ENCODE data around the gene SLC27A5.

- TF ChIP-seq, protein P1, sequence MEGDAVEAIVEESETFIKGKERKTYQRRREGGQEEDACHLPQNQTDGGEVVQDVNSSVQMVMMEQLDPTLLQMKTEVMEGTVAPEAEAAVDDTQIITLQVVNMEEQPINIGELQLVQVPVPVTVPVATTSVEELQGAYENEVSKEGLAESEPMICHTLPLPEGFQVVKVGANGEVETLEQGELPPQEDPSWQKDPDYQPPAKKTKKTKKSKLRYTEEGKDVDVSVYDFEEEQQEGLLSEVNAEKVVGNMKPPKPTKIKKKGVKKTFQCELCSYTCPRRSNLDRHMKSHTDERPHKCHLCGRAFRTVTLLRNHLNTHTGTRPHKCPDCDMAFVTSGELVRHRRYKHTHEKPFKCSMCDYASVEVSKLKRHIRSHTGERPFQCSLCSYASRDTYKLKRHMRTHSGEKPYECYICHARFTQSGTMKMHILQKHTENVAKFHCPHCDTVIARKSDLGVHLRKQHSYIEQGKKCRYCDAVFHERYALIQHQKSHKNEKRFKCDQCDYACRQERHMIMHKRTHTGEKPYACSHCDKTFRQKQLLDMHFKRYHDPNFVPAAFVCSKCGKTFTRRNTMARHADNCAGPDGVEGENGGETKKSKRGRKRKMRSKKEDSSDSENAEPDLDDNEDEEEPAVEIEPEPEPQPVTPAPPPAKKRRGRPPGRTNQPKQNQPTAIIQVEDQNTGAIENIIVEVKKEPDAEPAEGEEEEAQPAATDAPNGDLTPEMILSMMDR (IDR thresholded peaks at IDR 0.05) = no peak
- TF ChIP-seq POLR2A (IDR thresholded peaks at IDR 0.05) = no peak
Observed at GRCh38 chr19:58468216-58468839, 43.5 kb downstream of the SLC27A5 start.

All from testis (tissue), 2 donors.